HG03432 (cell line): ENCODE results near the gene GRM1.
A peak's percentile ranks its signal among the peaks of the same experiment; 100 is the strongest.

Experiments used
- ATAC-seq: cut with Tn5 transposase; IDR thresholded peaks from one replicate; pipeline ENCODE4 v1.9.1; 2021; ENCODE audit warnings: mild to moderate bottlenecking, moderate library complexity; ENCODE audit not compliant: unreplicated experiment

Gene GRM1

DNA sequence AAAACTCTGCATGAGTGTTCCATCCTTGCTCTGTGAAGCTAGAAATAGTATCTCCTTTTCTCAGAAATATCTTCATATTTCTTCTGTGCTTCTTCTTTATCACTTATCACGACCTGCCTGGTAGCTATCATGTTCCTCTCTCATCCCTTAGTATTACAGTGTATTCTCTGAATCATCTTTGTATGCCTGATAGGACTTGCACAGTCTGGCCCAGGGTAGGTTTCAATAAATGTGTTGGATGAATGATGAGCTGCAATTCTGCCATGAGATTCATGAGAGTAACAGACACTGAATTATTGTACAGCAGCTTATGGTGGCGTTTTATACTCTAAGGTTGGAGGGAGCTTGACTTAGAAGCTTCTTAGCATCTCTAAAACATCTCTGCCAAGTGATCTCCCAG is 66.6 kb downstream of the GRM1 start:
- no peak for ATAC-seq

DNA sequence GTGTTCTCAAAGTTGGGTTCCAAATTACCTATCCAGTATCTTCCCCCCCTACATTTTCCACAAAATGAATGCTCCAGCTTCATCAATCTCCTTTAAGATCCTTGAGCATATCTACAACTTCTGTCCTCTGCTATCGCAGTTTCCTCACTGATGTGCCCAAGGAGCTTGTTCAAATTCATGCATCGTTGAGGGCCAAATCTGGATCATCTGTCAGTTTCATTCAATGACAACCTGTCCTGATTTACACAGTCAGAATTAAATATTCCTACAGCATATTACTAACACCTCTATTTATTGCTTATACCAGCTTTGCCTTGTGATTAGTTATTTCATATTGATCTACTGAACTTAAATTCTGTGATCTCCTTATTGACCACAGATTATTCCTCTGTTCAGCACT is 68.7 kb downstream of the GRM1 start:
- ATAC-seq, result no peak

DNA sequence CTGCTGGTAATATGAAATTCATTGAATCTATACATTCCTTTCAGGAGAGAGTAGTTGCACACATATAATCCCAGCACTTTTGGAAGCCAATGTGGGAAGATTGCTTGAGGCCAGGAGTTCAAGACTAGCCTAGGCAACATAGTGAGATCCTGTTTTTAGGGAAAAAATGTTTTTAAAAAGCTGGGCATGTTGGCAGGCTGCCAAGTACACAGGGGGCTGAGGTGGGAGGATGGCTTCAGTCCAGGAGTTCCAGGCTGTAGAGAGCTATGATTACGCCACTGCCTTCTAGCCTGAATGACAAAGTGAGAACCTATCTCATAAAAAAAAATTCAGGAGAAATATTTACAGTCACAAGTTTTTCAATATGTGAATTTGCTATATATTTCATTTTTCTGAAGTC is 71.9 kb downstream of the GRM1 start:
- ATAC-seq, result no peak

DNA sequence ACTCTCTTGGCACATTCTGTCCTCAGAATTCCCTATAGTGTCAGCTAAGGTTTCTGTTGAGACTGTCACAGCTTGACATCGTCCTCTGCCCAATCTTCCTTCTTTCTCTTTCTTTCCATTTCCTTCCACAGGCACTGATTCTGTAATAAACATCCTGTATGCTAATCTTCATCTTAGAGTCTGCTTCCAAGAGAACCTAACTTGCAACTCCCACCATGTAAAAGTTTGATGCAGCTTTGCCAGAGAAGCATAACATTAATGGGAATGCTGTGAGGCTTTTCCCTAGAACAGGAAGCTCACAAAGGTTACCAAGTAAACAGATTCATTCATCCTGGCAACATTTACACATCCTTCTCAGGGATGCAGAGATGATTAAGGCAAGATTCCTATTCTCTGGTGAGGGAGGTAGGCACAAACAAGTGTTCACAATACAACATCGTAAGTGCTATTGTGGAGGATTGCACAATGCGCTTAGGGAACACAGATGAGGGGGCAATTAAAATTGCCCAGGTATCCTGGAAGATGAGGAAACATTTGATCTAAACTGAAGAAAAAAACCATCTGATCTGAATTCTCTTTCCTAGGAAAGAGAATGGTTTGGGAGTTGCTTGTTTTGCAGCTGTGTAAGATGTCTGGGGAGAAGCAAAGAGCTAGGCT is 74.7 kb downstream of the GRM1 start:
- ATAC-seq, result no peak

DNA sequence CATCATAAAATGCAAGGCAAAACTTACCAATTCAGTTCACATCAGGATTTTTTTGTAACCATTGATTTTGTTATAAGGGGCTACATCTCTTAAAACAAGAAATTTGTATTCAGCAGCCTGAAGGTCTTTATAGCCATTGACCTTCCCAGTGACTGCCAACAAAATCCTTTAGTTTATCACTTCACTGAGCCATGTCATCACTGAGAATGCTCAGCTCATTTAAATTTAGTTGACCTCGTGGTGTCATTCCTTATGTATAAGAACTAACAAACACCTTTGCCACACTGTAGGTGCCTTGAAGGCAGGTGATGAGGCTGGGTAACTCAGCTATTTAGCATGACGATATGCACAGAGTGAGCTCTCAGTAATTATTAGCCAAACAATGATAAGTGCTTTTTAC is 77.7 kb downstream of the GRM1 start:
- ATAC-seq, result no peak

DNA sequence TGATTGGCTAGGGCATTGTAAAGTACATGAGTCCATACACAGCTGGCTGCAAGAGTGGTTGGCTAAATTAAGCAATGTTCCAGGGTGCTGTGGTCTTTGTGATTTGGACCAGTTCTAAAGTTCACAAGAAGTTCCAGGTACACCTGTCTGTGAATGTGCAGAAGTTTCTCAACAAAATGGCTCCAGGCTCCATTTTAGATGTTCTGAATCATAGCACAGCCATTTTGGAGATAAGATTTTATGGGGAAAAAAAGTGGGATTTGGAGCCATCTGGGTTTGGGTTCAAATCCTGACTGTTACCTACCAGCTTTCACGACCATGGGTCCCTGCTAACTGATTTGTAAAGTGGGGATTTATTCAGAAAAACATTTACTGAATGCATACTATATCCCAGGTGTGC is 82.1 kb downstream of the GRM1 start:
- no peak for ATAC-seq

DNA sequence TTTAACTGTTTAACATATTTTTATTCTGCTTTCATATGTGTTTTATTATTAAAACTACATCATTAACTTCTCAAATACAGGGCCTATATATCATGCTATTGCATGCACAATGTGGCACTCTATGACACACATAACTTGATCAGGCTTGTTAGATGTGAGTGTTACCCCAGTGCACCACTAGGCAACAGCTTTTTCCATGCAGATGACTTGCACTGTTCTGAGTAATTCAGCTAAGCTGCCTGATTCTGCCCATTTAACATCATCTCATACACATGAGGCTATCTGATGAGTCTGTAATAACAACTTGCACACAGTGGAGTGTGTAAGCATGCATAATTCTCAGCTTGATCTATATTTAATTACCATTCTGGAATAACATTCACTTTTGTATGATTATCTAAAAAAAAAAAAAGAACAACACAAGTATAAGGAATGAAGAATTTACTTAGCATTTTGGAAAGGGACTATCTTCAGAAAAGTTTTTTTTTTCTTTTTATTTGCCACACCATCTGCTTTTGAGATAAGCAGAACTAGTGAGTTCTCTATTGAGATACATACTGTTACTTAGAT is 83.1 kb downstream of the GRM1 start:
- ATAC-seq, result no peak

DNA sequence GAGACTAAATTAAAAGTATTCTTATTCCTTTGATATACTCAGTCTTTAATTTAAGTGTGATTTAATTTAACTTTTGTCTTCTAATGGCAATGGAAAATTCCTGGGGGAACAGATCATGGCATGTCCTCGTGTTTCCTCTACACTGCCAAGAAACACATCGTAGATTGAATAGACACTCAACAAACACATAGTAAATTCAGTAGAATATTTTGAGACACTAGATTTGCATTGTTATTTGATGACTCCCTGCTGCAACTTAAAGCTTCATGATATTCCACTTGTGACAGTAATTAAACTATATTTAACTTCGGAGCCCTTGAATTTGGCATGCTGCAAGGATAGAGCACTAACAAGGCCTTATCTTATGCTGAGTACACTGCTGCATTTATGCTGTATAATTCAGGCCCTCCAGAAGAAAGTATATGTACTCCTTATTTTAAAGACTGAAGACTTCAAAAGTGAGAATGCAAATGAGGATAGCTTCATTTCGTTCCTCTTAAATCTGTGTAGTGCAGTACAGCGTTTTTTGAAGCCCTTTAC is 84.3 kb downstream of the GRM1 start:
- ATAC-seq, result no peak

DNA sequence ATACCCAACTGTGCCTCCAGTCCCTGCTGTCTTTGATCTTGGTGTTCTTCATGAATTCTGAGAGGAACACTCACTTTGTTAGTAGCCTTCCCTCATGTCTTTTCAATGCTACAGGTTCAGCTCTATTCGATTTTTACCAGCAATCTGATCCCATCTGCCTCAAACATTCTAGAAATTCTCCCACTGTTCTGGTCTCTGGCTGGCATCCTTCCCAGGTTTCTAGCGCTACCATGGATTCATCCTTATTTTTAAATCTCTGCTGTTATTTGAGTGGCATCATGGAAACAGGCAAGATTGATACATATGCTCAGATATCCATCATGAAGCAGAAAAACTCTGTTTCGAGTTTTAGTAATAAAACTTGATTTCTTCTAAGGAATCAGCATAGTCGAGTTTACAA is 94.8 kb downstream of the GRM1 start:
- ATAC-seq, result no peak

DNA sequence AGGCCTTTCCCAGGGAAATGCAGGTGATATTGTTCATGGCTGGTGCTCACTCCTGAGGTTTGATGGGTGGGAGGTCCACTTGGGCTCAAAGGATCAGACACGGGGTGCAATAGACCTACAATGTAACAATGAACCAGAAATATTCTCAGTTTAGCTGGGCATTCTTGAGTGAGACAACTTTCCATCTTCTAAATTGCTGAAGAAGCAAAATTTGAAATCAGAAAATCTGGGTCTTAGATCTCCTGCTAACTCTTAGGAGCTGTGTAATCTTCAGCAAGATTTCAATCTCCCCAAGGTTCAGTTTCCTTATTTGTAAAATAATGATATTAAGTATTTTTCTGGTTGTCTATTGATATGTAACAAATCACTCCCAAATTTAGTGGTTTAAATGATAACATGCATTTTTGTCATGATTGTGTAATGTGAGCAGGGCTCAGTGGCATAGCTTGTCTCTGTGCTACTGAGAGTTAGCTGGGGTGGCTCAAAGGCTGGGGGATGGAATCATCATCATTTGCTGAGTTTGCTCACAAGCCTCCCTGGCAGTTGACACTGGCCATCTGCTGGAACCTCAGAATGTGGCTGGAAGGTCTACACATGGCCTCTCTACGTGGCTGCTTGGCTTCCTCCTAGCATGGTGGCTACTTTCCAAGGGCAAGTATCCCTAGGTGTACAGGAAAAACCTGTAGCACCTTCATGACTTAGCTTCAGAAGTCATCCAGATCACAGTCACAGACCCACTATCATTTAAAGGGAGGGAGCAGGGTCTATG is 98.8 kb downstream of the GRM1 start:
- no peak for ATAC-seq

DNA sequence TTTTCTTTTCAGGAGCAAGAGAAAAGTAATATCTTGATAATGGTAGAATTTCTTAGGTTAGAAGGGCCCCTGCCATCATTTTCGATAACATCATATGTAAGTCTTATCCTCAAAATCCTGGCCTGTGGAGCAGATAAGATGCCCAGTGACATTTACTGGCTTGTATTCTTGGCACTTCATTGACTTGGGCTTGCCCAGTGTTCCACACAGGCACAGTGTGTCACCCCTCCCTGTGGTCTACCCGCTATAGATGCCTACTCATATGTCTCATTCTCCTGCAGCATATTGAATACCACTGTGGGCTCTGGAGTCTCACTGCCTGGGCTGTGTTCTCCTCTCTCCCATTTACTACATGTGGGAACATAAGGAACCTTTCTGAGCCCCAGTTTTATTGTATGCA is 105.0 kb downstream of the GRM1 start:
- ATAC-seq, result no peak

DNA sequence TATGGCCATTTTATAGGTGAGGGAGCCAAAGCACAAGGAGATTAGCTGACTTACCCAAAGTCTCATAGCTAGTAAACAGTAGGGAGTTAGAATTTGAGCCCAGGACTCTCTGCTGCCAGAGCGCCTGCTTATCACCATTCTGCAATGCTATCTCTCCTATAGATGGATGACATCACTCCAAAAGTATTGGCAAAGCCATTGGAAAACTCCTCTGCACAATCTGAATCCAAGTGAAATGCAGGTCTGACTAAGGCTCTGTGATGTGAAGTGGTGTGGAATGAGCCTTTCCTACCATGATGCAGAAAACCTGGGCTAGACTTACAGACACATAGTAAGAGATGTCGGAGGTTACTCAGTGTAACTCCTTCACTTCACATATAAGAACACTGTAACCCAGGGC is 106.3 kb downstream of the GRM1 start:
- ATAC-seq, result no peak

DNA sequence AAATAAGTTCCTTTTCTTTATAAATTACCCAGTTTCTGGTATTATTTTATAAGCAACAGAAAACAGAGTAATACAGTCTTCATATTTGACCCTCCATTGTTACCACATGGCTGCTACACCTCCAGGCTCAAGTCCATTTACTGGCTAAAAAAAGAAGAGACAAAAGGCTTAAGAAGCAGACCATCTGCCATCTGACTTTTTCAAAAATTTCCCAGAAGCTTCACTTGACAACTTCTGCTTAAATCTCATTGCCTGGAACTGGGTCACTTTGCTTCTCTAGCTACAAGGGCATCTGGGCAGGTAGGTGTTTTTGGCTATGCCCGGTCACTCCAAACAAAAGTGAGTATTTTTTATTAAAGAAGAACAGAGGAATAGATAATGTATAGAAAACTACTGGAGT is 118.0 kb downstream of the GRM1 start:
- ATAC-seq, result no peak

DNA sequence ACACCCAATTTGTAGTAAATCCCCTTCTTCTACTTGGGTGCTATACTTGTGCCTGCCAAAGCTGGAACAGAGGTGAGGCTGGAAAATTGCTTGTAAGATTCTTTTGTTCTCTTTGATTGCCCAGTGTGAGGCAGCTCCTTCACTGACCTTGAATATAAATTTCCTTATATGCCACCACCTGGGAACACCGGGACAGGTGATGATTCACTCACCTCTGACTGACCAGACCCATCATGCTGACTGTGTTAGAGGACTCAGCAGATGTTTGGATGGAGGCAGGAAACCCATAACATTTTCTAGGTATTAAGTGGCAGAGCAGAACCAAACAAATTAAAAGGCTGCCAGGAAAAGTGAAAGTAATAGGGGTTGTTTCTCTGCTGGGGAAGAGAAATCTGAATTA is 120.9 kb downstream of the GRM1 start:
- no peak for ATAC-seq

DNA sequence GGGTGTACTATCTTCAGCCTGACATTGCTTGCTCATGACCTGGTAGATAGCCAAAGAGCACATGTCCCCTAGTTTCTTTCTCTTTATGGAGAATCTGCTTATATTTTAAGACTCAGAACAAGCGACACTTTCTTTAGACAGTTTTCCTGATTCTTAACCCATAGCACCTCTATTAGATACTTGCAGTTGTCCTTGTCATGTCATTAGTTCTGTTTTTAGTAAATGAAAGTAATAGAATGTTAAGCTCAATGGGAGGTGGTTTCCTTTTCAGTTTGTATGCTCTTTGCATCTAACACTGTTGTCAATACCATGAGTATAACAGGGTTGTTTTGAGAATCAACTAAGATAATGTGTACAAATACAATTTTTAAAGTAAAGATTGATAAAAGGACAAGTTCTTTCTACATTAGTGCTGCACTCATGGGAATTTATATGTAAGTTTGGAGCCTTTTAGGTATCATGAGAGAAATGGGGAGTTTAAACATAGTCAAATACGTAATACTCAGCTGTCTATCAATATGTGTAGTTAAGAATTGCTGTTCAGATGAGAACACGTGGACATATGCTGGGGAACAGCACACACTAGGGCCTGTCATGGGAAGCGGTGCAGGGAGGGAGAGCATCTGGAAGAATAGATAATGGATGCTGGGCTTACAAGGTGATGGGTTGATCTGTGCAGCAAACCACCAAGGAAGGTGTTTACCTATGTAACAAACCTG is 124.3 kb downstream of the GRM1 start:
- peak; percentile 99 for ATAC-seq

DNA sequence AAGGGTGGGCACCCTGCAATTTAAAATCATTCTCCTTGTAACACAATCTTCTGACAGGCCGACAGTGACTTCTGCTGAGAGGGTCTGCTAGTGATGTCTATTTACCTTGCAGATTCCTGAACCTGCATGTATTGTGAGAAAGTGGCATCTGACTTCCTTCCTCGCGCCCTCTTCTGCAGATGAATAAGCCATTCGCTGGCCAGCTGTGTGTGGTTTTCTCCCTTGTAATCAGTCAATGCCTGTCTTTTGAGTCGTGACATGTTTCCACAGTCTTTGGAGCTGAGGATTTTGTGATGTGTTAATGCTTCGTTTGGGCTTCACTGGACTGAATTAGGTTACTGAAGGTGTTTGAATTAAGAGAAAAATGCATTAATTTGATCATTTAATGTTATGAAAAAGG is 125.3 kb downstream of the GRM1 start:
- ATAC-seq, result no peak

DNA sequence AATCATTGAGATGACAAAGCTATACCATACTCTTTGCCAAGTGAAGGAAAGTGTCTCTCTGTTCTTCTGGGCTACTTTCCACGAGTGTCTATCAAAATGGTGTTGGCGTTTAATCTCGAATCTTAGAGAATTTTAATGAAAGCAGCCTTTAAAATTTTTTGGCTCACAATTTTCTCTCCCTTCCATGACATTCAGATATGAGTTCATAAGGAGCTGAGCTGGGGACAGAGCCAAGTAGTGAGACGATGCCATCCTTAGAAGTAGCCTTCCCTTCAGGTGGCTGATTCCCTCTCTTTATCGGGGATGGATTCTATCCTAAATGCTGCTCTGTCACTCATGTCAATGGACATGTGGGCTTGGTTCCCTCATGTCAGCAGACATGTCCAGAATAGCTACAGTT is 132.8 kb downstream of the GRM1 start:
- ATAC-seq, result no peak

DNA sequence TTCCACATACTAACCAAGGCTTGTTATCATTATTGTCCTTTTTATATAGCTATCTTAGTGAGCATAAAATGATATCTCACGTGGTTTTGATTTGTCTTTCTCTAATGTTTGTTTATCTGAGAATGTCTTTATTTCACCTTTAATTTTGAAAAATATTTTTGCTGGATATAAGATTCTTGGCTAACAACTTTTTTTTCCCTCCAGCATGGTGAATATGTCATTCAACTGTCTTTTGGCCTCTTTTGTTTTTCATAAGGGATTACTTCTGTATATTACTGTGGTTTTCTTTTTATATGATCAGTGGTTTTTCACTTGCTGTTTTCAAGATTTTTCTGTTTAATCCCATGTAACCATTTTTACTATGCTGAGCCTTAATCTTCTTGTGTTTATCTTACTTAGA is 141.0 kb downstream of the GRM1 start:
- no peak for ATAC-seq

DNA sequence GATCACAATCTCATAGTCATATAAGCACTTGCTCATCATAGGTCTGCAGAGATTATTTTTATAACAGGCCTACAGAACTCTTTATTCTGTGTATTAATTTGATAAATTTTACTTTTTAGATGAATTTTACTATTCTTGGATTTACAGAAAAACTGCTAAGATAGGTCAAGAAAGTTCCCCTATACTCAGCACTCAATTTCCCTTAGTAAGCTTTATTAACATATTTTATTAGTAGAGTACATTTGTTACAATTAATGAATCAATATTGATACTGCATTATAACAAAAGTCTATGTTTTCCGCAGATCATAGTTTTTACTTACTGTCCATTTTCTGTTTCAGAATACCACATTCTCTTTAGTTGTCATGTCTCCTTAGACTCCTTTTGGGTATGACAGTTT is 148.9 kb downstream of the GRM1 start:
- no peak for ATAC-seq

DNA sequence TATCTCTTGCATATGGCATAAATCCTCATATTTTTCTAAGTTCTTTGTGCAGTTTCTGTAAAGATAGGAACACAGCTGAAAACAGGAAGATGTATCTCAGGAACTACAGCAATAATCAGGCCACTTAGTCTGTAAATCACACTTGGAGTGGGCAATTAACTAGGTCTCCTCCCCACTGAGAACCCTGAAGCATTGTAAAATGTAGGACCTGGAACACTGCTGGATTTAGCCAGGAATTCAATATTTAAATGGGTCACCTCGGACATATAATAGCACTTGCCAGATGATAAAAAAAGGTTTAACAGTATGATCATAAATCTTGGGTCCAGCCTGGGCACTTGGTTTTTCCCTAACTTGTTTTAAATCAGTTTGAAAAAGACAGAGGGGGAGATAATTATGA is 155.0 kb downstream of the GRM1 start:
- ATAC-seq, result no peak

DNA sequence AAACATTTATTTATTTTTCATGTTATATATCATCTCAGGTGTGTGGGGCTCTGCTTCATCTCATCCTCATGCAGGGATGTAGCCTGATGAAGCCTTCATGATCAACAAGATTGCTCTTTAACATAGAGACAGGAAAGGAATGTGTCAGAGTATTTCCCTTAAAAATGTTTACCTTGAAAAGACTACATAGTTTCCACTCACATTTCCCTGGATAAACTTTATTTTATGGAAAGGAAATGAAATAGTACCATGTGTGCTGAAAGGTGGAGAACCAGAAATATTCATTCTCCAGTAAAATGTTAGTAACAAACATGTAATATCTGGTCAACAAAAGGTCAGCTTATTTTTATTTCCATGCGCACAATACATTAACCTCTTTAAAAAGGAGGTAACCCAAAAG is 155.8 kb downstream of the GRM1 start:
- no peak for ATAC-seq

DNA sequence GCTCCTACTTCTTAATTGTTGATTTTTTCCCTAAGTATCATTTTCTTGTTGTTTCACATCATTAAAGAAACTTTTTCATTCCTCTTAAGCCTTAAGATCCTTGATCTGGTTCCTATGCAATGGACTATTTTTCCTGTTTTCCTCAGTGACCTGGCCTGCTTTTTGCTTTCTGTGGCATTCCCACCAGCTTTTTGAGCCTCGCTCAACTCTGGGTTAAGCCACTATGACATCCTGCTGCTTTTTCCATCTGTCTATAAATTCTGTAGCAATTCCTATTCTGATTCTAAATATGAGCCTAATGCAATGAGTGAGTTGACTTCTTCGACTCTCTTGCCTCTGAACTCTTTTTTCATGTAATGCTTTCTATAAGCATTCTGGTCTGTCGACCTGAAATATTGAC is 160.3 kb downstream of the GRM1 start:
- ATAC-seq, result no peak
